Thymus (tissue), 11 donors: ENCODE measurements around the gene SRXN1. TPM values are rescaled to one million over a fixed set of nuclear protein-coding genes. Genes with fewer than 3 reads are reported as not detected.

ENCODE experiments used
- DNase-seq, 9 donors: peaks; one replicate each; pipeline ENCODE4 v3.0.0-alpha.2; 2013; ENCODE audit warnings: low spot score in 9 of 9, low read depth in 6 of 9, missing footprints in 1 of 9
- H3K27ac ChIP-seq, 2 donors: one replicate each; pipeline ENCODE4 v1.5.1; 2013; ENCODE audit warnings: control low read depth in 1 of 2, low read depth in 1 of 2, low read length in 1 of 2, mild to moderate bottlenecking in 1 of 2, moderate library complexity in 1 of 2
- H3K27me3 ChIP-seq, 2 donors: one replicate each; pipeline ENCODE4 v1.5.1; 2013; ENCODE audit warnings: low read length in 1 of 2; ENCODE audit not compliant: control insufficient read depth in 2 of 2, insufficient read depth in 1 of 2
- H3K36me3 ChIP-seq, 2 donors: one replicate each; pipeline ENCODE4 v1.5.1; 2013; ENCODE audit warnings: low read length in 1 of 2, mild to moderate bottlenecking in 1 of 2, moderate library complexity in 1 of 2; ENCODE audit not compliant: control insufficient read depth in 2 of 2, insufficient read depth in 2 of 2
- H3K4me1 ChIP-seq, 2 donors: one replicate each; pipeline ENCODE4 v1.5.1; 2013; ENCODE audit warnings: low read length in 2 of 2; ENCODE audit not compliant: control insufficient read depth in 2 of 2, insufficient read depth in 2 of 2
- H3K4me3 ChIP-seq, 2 donors: one replicate each; pipeline ENCODE4 v1.5.1; 2013; ENCODE audit warnings: low read length in 2 of 2, control low read depth in 1 of 2, mild to moderate bottlenecking in 1 of 2
- H3K9me3 ChIP-seq, 2 donors: one replicate each; pipeline ENCODE4 v1.5.1; 2013; ENCODE audit warnings: low read length in 1 of 2, mild to moderate bottlenecking in 1 of 2; ENCODE audit not compliant: control insufficient read depth in 2 of 2, insufficient read depth in 1 of 2
- WGBS: extraction: QIAGEN DNeasy Blood & Tissue Kit; methylation state at CpG from one replicate; pipeline ENCODE4 v1.1.7; 2013; 5-methylcytosine and 5-hydroxymethylcytosine counted together
- polyA plus RNA-seq: library from polyadenylated mRNA; stranded (reverse); fragments of 200-250 nt; gene quantifications from one replicate; pipeline ENCODE4 v1.2.3, GENCODE V29; 2013
- total RNA-seq: library from RNA; stranded (reverse); fragments of 120-200 nt; gene quantifications from one replicate; pipeline ENCODE4 v1.2.4, GENCODE V29; 2013
- donor health status: healthy.

Gene SRXN1
- total and polyA plus RNA-seq, 2 donors, result 3.5 to 10.8 TPM

GRCh38 chr20:651713-652614 is 1.0 kb downstream of the SRXN1 start:
- Histone ChIP-seq H3K27ac (no peak overlapping the region), H3K4me3 (no peak overlapping the region), H3K36me3 (no peaks in the 10 kb centered on the region), H3K9me3 (no peaks in the 10 kb centered on the region), H3K4me1 (peaks cover 0 to 4% of the 10 kb centered on the region in 2 donors), H3K27me3 (peaks cover 29 to 47% of the 10 kb centered on the region in 2 donors)
- WGBS, result 84% methylated on average over 20 of the region's 20 CpGs
- no peak for DNase-seq

GRCh38 chr20:650954-651353 is 2.0 kb downstream of the SRXN1 start:
- H3K27me3 ChIP-seq, result peaks cover 29 to 47% of the 10 kb centered on the region in 2 donors

GRCh38 chr20:650281-650680 is 2.7 kb downstream of the SRXN1 start:
- no peak overlapping the region for H3K4me3 ChIP-seq
- no peaks in the 10 kb centered on the region for H3K36me3 ChIP-seq
- H3K4me1 ChIP-seq, result peaks cover 4 to 5% of the 10 kb centered on the region in 2 donors
- H3K27me3 ChIP-seq, result peaks cover 28 to 44% of the 10 kb centered on the region in 2 donors
- H3K9me3 ChIP-seq, result no peaks in the 10 kb centered on the region
- no peak for DNase-seq
- WGBS, result 97% methylated on average over 5 of the region's 5 CpGs
- H3K27ac ChIP-seq, result no peak overlapping the region

More at GRCh38 chr20:650954-651353, 2.0 kb downstream of the SRXN1 start:
- Histone ChIP-seq H3K4me1 (peaks cover 0 to 4% of the 10 kb centered on the region in 2 donors), H3K27ac (no peak overlapping the region), H3K36me3 (no peaks in the 10 kb centered on the region), H3K4me3 (no peak overlapping the region), H3K9me3 (no peaks in the 10 kb centered on the region)
- no peak for DNase-seq
- 97% methylated on average over 5 of the region's 5 CpGs for WGBS

- DNase-seq, result no peak
- H3K4me3 ChIP-seq, result no peak overlapping the region
- no peaks in the 10 kb centered on the region for H3K9me3 ChIP-seq
- WGBS, result 96% methylated on average over 2 of the region's 2 CpGs
- H3K36me3 ChIP-seq, result no peaks in the 10 kb centered on the region
- H3K27ac ChIP-seq, result no peak overlapping the region
- peaks cover 14 to 40% of the 10 kb centered on the region in 2 donors for H3K27me3 ChIP-seq
- peaks cover 0 to 5% of the 10 kb centered on the region in 2 donors for H3K4me1 ChIP-seq
These were observed 5.5 kb downstream of the SRXN1 start for GRCh38 chr20:647479-648019.

GRCh38 chr20:646868-647233 is 6.1 kb downstream of the SRXN1 start:
- Histone ChIP-seq H3K4me1 (peaks cover 0 to 5% of the 10 kb centered on the region in 2 donors), H3K27me3 (peaks cover 11 to 36% of the 10 kb centered on the region in 2 donors), H3K9me3 (no peaks in the 10 kb centered on the region), H3K4me3 (no peak overlapping the region), H3K36me3 (no peaks in the 10 kb centered on the region), H3K27ac (no peak overlapping the region)
- no peak for DNase-seq
- 95% methylated on average over 2 of the region's 2 CpGs for WGBS

GRCh38 chr20:646107-646867 is 6.7 kb downstream of the SRXN1 start:
- Histone ChIP-seq H3K4me3 (no peak overlapping the region), H3K27ac (no peak overlapping the region), H3K9me3 (no peaks in the 10 kb centered on the region), H3K27me3 (peaks cover 8 to 32% of the 10 kb centered on the region in 2 donors), H3K36me3 (no peaks in the 10 kb centered on the region), H3K4me1 (peaks cover 0 to 5% of the 10 kb centered on the region in 2 donors)
- WGBS, result 97% methylated on average over 10 of the region's 10 CpGs
- no peak for DNase-seq

- Histone ChIP-seq H3K27ac (no peak overlapping the region), H3K27me3 (peaks cover 8 to 31% of the 10 kb centered on the region in 2 donors), H3K4me3 (no peak overlapping the region), H3K36me3 (no peaks in the 10 kb centered on the region), H3K9me3 (no peaks in the 10 kb centered on the region), H3K4me1 (peaks cover 0 to 5% of the 10 kb centered on the region in 2 donors)
- peak; percentile 25 to 75 (median 48) for DNase-seq
- WGBS, result 21% methylated on average over 20 of the region's 20 CpGs
These were observed 7.5 kb downstream of the SRXN1 start for GRCh38 chr20:645318-646106.

- H3K27ac ChIP-seq, result no peak overlapping the region
- H3K9me3 ChIP-seq, result no peaks in the 10 kb centered on the region
- WGBS, result 95% methylated on average over 11 of the region's 11 CpGs
- H3K4me3 ChIP-seq, result no peak overlapping the region
- peaks cover 0 to 5% of the 10 kb centered on the region in 2 donors for H3K4me1 ChIP-seq
- peaks cover 8 to 31% of the 10 kb centered on the region in 2 donors for H3K27me3 ChIP-seq
- no peak for DNase-seq
- H3K36me3 ChIP-seq, result no peaks in the 10 kb centered on the region
These were observed 8.2 kb downstream of the SRXN1 start for GRCh38 chr20:644692-645317.
